ENCODE data around the gene MRPS14.

The MRPS14 gene

DNA sequence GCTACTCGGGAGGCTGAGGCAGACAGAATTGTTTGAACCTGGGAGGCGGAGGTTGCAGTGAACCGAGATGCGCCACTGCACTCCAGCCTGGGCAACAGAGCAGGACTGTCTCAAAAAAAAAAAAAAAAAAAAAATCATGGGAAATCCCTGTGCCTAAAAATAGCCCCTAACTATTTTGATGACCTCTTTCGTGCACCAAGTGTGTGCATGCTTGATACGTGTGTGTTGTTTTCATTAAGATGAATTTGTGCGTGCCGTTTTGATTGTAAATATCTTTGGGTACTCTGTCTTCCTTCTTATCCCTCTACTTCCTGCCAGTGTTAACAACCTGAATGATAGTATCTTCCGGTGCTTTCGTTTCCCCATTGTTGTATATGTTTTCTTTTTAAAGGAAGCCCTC is 13.7 kb downstream of the MRPS14 start:
- CTCF ChIA-PET, result interaction anchor here (1.9 kb wide), 1 partner anchor 20 kb away, joined by 6 read pairs; no protein-coding TSS in a partner anchor
- POLR2A ChIA-PET, result no interaction called here

GRCh38 chr1:175005085-175005783 is 18.0 kb downstream of the MRPS14 start:
- CTCF ChIA-PET, result interaction anchor here (0.9 to 1.2 kb wide), 2 partner anchors 10 to 24 kb away, joined by 3 to 5 read pairs; no protein-coding TSS in a partner anchor
- POLR2A ChIA-PET, result no interaction called here
- TF ChIP-seq, protein P1, sequence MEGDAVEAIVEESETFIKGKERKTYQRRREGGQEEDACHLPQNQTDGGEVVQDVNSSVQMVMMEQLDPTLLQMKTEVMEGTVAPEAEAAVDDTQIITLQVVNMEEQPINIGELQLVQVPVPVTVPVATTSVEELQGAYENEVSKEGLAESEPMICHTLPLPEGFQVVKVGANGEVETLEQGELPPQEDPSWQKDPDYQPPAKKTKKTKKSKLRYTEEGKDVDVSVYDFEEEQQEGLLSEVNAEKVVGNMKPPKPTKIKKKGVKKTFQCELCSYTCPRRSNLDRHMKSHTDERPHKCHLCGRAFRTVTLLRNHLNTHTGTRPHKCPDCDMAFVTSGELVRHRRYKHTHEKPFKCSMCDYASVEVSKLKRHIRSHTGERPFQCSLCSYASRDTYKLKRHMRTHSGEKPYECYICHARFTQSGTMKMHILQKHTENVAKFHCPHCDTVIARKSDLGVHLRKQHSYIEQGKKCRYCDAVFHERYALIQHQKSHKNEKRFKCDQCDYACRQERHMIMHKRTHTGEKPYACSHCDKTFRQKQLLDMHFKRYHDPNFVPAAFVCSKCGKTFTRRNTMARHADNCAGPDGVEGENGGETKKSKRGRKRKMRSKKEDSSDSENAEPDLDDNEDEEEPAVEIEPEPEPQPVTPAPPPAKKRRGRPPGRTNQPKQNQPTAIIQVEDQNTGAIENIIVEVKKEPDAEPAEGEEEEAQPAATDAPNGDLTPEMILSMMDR (IDR thresholded peaks at IDR 0.05; ENCODE audit: control extremely low read depth, extremely low read depth, low read depth, missing control alignments), result no peak

More for the DNA sequence above, 13.7 kb downstream of the MRPS14 start:
- TF ChIP-seq, protein P1 (IDR thresholded peaks at IDR 0.05; ENCODE audit: control extremely low read depth, extremely low read depth, low read depth, missing control alignments), result no peak
- no peak for DNase-seq (ENCODE audit: extremely low spot score)

GRCh38 chr1:175003521-175003920 is 19.7 kb downstream of the MRPS14 start:
- DNase-seq (ENCODE audit: extremely low spot score), result no peak
- ChIA-PET CTCF (interaction anchor here (0.9 to 1.3 kb wide), 2 partner anchors 20 to 741 kb away, joined by 3 to 5 read pairs; partner anchors contain the start of gene MRPS14), POLR2A (interaction anchor here (0.6 to 1.0 kb wide), 2 partner anchors 20 to 268 kb away, joined by 3 to 5 read pairs; partner anchors contain the start of gene MRPS14)
- TF ChIP-seq, protein P1 (IDR thresholded peaks at IDR 0.05; ENCODE audit: control extremely low read depth, extremely low read depth, low read depth, missing control alignments), result no peak

More at GRCh38 chr1:175005085-175005783, 18.0 kb downstream of the MRPS14 start:
- no peak for DNase-seq (ENCODE audit: extremely low spot score)

DNA sequence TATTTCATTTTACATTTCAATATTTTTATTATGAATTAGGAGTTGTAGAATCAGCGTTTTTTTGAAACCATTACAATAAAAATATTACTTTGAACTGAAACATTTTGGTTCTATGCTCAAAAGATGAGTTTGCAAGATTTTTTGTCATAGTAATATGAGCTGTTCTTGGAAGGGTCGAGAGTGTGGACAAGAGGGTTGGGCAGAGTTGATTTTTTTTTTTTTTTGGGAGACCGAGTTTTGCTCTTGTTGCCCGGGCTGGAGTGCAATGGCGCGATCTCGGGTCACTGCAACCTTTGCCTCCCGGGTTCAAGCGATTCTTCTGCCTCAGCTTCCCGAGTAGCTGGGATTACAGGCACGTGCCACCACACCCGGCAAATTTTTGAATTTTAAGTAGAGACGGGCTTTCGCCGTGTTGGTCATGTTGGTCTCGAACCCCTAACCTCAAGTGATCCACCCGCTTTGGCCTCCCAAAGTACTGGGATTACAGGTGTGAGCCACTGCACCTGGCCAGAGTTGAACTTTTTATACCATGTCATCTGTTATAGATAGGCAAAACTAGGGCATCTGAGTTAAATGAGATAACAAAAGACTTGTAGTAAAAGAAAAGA is 20.2 kb downstream of the MRPS14 start:
- POLR2A ChIA-PET, result interaction anchor here (0.6 to 1.0 kb wide), 2 partner anchors 20 to 267 kb away, joined by 3 to 5 read pairs; partner anchors contain the start of gene MRPS14
- DNase-seq (ENCODE audit: extremely low spot score), result no peak
- TF ChIP-seq, protein P1 (IDR thresholded peaks at IDR 0.05; ENCODE audit: control extremely low read depth, extremely low read depth, low read depth, missing control alignments), result no peak
- CTCF ChIA-PET, result interaction anchor here (0.9 to 1.3 kb wide), 2 partner anchors 20 to 740 kb away, joined by 3 to 5 read pairs; partner anchors contain the start of gene MRPS14

GRCh38 chr1:175000697-175001187 is 22.5 kb downstream of the MRPS14 start:
- TF ChIP-seq, protein P1 (IDR thresholded peaks at IDR 0.05; ENCODE audit: control extremely low read depth, extremely low read depth, low read depth, missing control alignments), result no peak
- ChIA-PET CTCF (interaction anchor here (0.9 to 5.9 kb wide), 7 partner anchors 10 to 784 kb away, joined by 3 to 58 read pairs (median 3); no protein-coding TSS in a partner anchor), POLR2A (interaction anchor here (2.3 to 2.5 kb wide), 2 partner anchors 16 to 22 kb away, joined by 7 to 12 read pairs; partner anchors contain the start of gene MRPS14)
- no peak for DNase-seq (ENCODE audit: extremely low spot score)
